NCI-H146 (cell line): ENCODE data around the gene TXNDC11.

Experiments used
- DNase-seq: peaks from one replicate; lab custom pipeline; 2025; lab: John Stamatoyannopoulos, UW

TXNDC11 gene

GRCh38 chr16:11658896-11659708, 83.6 kb downstream of the TXNDC11 start:
- DNase-seq = no peak

GRCh38 chr16:11657556-11657955, 85.1 kb downstream of the TXNDC11 start:
- DNase-seq = no peak

GRCh38 chr16:11655655-11656054, 87.0 kb downstream of the TXNDC11 start:
- no peak for DNase-seq

GRCh38 chr16:11651796-11652195, 90.9 kb downstream of the TXNDC11 start:
- DNase-seq = no peak

GRCh38 chr16:11650641-11651591, 91.7 kb downstream of the TXNDC11 start:
- DNase-seq = no peak

GRCh38 chr16:11649276-11649675, 93.4 kb downstream of the TXNDC11 start:
- DNase-seq = no peak

- no peak for DNase-seq
Observed at GRCh38 chr16:11642765-11643116, 99.9 kb downstream of the TXNDC11 start.

GRCh38 chr16:11640987-11641817, 101.5 kb downstream of the TXNDC11 start:
- DNase-seq = peak; percentile 76

- peak; percentile 53 for DNase-seq
Observed at GRCh38 chr16:11639925-11640899, 102.4 kb downstream of the TXNDC11 start.

- DNase-seq = no peak
Observed at GRCh38 chr16:11639008-11639562, 103.6 kb downstream of the TXNDC11 start.

- DNase-seq = no peak
Observed at GRCh38 chr16:11638140-11638539, 104.5 kb downstream of the TXNDC11 start.

GRCh38 chr16:11637320-11637719, 105.3 kb downstream of the TXNDC11 start:
- peak; percentile 61 for DNase-seq

- peak; percentile 100 for DNase-seq
Observed at GRCh38 chr16:11636172-11636721, 106.4 kb downstream of the TXNDC11 start.

GRCh38 chr16:11635679-11636171, 106.9 kb downstream of the TXNDC11 start:
- peak; percentile 34 for DNase-seq

- peak; percentile 49 for DNase-seq
Observed at GRCh38 chr16:11635113-11635652, 107.5 kb downstream of the TXNDC11 start.

- DNase-seq = no peak
Observed at GRCh38 chr16:11634312-11634711, 108.3 kb downstream of the TXNDC11 start.

GRCh38 chr16:11633113-11633512, 109.5 kb downstream of the TXNDC11 start:
- no peak for DNase-seq

- DNase-seq = no peak
Observed at GRCh38 chr16:11632455-11632939, 110.2 kb downstream of the TXNDC11 start.

GRCh38 chr16:11631214-11631613, 111.4 kb downstream of the TXNDC11 start:
- no peak for DNase-seq

GRCh38 chr16:11630768-11631056, 111.9 kb downstream of the TXNDC11 start:
- no peak for DNase-seq
